DND-41 (cell line): ENCODE measurements around the gene ANKRD23.

Experiments used
- ATAC-seq: fragments of 200-7000 bp; cut with Tn5 transposase; 3 replicates; pipeline ENCODE4 v1.9.1; 2021; ENCODE audit warnings: low read depth; ENCODE audit not compliant: insufficient read depth
- DNase-seq: peaks from one replicate; pipeline ENCODE4 v3.0.0-alpha.2; 2020
- H2AFZ ChIP-seq: 2 replicates; pipeline ENCODE4 v1.6.0; 2012; ENCODE audit warnings: low read depth, low read length
- H3K27ac ChIP-seq: 2 replicates; pipeline ENCODE4 v1.5.1; 2012; ENCODE audit warnings: low read length, inconsistent platforms
- H3K27me3 ChIP-seq: fragments of 200-600 bp; sonication (generic); 2 replicates; pipeline ENCODE4 v1.6.0; 2012; ENCODE audit warnings: low read length, mild to moderate bottlenecking, inconsistent platforms; ENCODE audit not compliant: insufficient read depth, poor library complexity
- H3K36me3 ChIP-seq: 2 replicates; pipeline ENCODE4 v1.5.1; 2012; ENCODE audit warnings: low read length, inconsistent platforms; ENCODE audit not compliant: insufficient read depth
- H3K4me1 ChIP-seq: 2 replicates; pipeline ENCODE4 v1.5.1; 2012; ENCODE audit warnings: mild to moderate bottlenecking, low read length; ENCODE audit not compliant: insufficient read depth
- H3K4me2 ChIP-seq: 2 replicates; pipeline ENCODE4 v1.6.0; 2012; ENCODE audit warnings: mild to moderate bottlenecking, moderate library complexity, low read length, inconsistent platforms; ENCODE audit not compliant: insufficient read depth
- H3K4me3 ChIP-seq, 2 experiments: fragments of 200-600 bp in 1 of 2; shearing (Covaris generic) in 1 of 2; 2 replicates each; pipeline ENCODE4 v1.5.1; 2012 to 2016; ENCODE audit warnings: inconsistent platforms in 2 of 2, low read length in 2 of 2, mild to moderate bottlenecking in 2 of 2, low read depth in 1 of 2, moderate library complexity in 1 of 2
- H3K79me2 ChIP-seq: 2 replicates; pipeline ENCODE4 v1.6.0; 2012; ENCODE audit warnings: low read length, inconsistent platforms; ENCODE audit not compliant: insufficient read depth
- H3K9ac ChIP-seq: 2 replicates; pipeline ENCODE4 v1.6.0; 2012; ENCODE audit warnings: low read depth, mild to moderate bottlenecking, inconsistent platforms, low read length, moderate library complexity
- H3K9me3 ChIP-seq: 2 replicates; pipeline ENCODE4 v1.5.1; 2012; ENCODE audit warnings: low read length, moderate library complexity, mild to moderate bottlenecking, inconsistent platforms; ENCODE audit not compliant: insufficient read depth, severe bottlenecking
- H4K20me1 ChIP-seq: 2 replicates; pipeline ENCODE4 v1.6.0; 2012; ENCODE audit warnings: low read length; ENCODE audit not compliant: insufficient read depth
- CTCF ChIP-seq: IDR thresholded peaks from 2 replicates; pipeline ENCODE4 v1.5.1; 2012; ENCODE audit warnings: borderline replicate concordance, low read length, moderate library complexity, mild to moderate bottlenecking; ENCODE audit not compliant: poor library complexity, severe bottlenecking; ENCODE audit errors: extremely low read depth
- EZH2 ChIP-seq: IDR thresholded peaks from 3 replicates; pipeline ENCODE4 v1.6.1; 2012; ENCODE audit warnings: borderline replicate concordance, low read depth, mild to moderate bottlenecking, moderate library complexity, low read length, inconsistent platforms; ENCODE audit not compliant: severe bottlenecking

The ANKRD23 gene

DNA sequence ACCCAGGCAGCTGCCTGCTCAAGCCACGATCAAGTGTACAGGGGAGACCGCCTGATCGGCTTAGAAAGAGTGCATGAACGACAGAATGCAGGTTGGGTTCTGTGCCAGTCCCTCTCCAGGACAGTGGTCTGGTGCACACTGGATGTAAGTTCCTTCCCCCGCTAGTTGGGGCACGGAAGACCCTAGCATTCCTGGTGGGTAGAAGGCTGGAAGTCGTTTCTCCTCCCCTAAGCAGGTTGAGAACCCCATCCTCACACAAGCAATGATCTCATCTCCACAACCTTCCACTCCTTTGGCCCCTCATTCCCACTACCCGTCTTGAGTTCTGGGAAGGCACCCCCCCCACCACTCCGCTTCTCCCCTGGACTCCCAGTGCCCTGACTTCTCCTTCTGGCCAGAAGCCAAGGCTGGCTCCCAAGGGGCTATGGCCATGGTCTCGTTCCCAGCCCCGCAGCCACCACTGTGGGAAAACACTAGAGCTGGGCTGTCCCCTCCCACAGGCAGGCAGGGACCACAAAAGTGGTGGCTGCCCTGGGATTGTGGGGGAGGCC lies 15.4 kb upstream of the ANKRD23 start:
- no peaks in the 10 kb centered on the region; the same call in 1 of the 2 replicates for H4K20me1 ChIP-seq
- H3K36me3 ChIP-seq, result peaks cover 4% of the 10 kb centered on the region
- TF ChIP-seq EZH2 (no peak), CTCF (no peak)
- H3K27ac ChIP-seq, result no peak overlapping the region
- peak overlapping the region in 1 of 2 experiments; percentile 96; a peak in 2 of 4 replicates for H3K4me3 ChIP-seq
- no peak for ATAC-seq
- H3K27me3 ChIP-seq, result no peaks in the 10 kb centered on the region
- H2AFZ ChIP-seq, result peak overlapping the region; percentile 84; the same call in 1 of the 2 replicates
- peaks cover 32% of the 10 kb centered on the region for H3K4me1 ChIP-seq
- H3K4me2 ChIP-seq, result peak overlapping the region; percentile 90
- peak overlapping the region; percentile 96; the same call in 1 of the 2 replicates for H3K9ac ChIP-seq
- no peak for DNase-seq
- H3K79me2 ChIP-seq, result peaks cover 34% of the 10 kb centered on the region
- no peaks in the 10 kb centered on the region for H3K9me3 ChIP-seq

- Histone ChIP-seq H3K4me2 (peak within 1 kb of the TSS; percentile 90), H3K79me2 (peaks cover 35% of the 10 kb centered on the region), H3K4me3 (peak within 1 kb of the TSS; percentile 92 to 96), H3K27ac (peak within 1 kb of the TSS; percentile 89), H2AFZ (peak within 1 kb of the TSS; percentile 93), H3K9me3 (no peaks in the 10 kb centered on the region), H3K9ac (peak within 1 kb of the TSS; percentile 96), H3K4me1 (peaks cover 32% of the 10 kb centered on the region), H3K36me3 (peaks cover 15% of the 10 kb centered on the region), H3K27me3 (no peaks in the 10 kb centered on the region), H4K20me1 (no peaks in the 10 kb centered on the region; the same call in 1 of the 2 replicates)
- TF ChIP-seq CTCF (peak; percentile 95), EZH2 (no peak)
- ATAC-seq (peak; percentile 91), DNase-seq (peak; percentile 98)
These were observed 14.0 kb upstream of the ANKRD23 start, which contains the start of gene ANKRD39 for GRCh38 chr2:96857667-96858372. Gene ANKRD39 (minus strand): TSS chr2:96858016. CDS start chr2:96857987, 29 bp downstream.

DNA sequence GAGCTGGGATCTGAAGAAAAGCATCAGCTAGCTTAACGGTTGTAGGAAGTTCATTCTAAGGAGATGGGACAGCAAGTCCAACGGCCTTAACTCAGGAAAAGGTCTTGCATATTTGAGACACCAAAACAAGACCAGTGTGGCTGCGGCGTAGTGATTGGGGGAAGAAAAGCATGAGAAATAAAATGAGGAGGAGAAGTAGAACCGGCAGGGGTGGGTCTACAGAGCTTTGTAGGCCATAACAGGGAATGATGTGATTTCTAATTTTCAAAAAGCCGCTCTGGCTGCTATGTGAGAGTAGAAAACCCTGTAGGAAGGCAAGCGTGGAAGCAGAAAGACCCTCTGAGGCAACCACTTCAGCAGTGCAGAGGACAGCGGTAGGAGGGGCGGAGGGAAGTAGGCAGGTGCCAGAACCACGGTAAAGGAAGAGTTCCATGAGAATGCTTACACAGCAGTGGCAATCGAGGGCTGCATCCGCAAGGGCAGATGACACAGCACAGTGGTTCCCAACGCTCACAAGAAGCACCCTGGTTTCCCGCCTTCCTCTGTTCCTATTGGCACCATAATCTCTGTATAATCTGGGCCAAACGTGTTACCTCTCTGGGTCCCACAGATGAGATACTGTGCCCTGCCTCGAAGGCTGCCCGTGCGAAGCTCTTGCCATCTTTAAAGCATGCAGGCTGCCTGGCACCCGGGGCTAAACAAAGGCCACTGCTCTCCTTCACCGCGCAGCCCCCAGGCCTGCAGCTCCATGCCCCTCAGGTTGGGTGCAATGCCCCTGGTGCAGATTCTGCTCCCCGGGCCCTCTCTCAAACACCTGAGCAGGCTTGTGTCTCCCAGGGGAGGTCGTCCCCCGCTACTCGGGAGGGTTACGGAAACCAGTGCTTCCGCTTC lies 13.2 kb upstream of the ANKRD23 start:
- H3K27me3 ChIP-seq, result no peaks in the 10 kb centered on the region
- no peaks in the 10 kb centered on the region; the same call in 1 of the 2 replicates for H4K20me1 ChIP-seq
- H3K27ac ChIP-seq, result peak overlapping the region; percentile 89
- H3K4me3 ChIP-seq, result peak overlapping the region; percentile 92 to 96
- TF ChIP-seq EZH2 (no peak), CTCF (no peak)
- H3K4me1 ChIP-seq, result peaks cover 32% of the 10 kb centered on the region
- peaks cover 21% of the 10 kb centered on the region for H3K36me3 ChIP-seq
- ATAC-seq, result peak; percentile 33
- peak; percentile 65 for DNase-seq
- no peaks in the 10 kb centered on the region for H3K9me3 ChIP-seq
- peak overlapping the region; percentile 96 for H3K9ac ChIP-seq
- H3K4me2 ChIP-seq, result peak overlapping the region; percentile 90
- H2AFZ ChIP-seq, result peak overlapping the region; percentile 93
- peaks cover 36% of the 10 kb centered on the region for H3K79me2 ChIP-seq
